Measurements from ENCODE around the gene LGALS12.

Gene LGALS12

DNA sequence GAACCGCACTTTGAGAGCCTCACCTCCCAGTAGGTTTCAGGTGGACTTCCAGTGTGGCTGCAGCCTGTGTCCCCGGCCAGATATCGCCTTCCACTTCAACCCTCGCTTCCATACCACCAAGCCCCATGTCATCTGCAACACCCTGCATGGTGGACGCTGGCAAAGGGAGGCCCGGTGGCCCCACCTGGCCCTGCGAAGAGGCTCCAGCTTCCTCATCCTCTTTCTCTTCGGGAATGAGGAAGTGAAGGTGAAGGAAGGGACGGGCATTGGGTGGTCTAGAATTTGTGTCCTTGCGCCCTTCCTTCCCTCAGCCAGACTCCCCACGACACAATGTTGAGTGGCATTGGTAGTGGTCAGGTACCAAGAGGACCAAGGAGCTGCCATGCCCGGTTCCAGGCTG is 2.9 kb downstream of the LGALS12 start:
- no peak overlapping the region for H3K4me3 ChIP-seq
- TF ChIP-seq CTCF (IDR thresholded peaks at IDR 0.05), result no peak
- no peaks in the 10 kb centered on the region for H3K27me3 ChIP-seq
- no peaks in the 10 kb centered on the region for H3K36me3 ChIP-seq
- no peaks in the 10 kb centered on the region for H3K9me3 ChIP-seq
- peaks cover 0 to 20% (median 13%) of the 10 kb centered on the region in 4 donors for H3K4me1 ChIP-seq
- intact Hi-C loops (cut with DNase I; ENCODE audit: low total_unique reads), result no loop called here
- no peak for DNase-seq
- no peak overlapping the region for H3K27ac ChIP-seq

DNA sequence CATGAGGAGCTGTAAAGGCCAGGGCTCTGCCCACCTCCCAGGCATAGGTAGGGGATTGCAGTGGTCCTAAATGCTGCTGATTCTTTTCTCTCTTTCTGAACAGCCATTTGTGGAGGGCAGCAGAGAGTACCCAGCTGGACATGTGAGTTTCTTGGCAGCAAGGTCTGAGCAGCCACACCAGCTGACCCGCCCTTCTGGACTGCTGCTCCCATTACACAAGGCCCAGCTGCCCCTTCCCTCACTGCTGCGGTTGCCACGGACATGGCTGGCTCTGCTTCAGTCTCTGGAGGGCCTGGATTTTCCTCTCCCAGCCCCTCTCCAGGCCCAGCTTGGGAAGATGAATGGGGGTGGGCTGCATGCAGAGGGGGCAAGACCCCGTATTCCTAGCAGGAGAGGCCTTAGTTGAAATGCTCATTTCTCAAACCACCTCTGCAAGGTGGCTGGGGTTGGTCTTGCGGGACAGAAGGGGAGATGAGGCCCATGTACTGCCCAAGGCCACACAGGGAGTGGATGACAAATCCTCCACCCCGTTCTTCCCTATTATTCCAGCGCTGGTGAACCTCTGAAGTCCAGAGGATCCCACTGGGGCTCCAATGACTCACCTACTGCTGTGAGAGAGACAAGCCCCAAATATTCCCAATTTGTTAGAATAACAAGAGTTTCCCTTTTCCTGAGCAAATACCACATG is 4.6 kb downstream of the LGALS12 start:
- no peaks in the 10 kb centered on the region for H3K36me3 ChIP-seq
- peak; percentile 8 for TF ChIP-seq CTCF (IDR thresholded peaks at IDR 0.05)
- no peak overlapping the region for H3K27ac ChIP-seq
- no peaks in the 10 kb centered on the region for H3K9me3 ChIP-seq
- no peak overlapping the region for H3K4me3 ChIP-seq
- H3K4me1 ChIP-seq, result peaks cover 0 to 13% (median 7%) of the 10 kb centered on the region in 4 donors
- no peaks in the 10 kb centered on the region for H3K27me3 ChIP-seq
- intact Hi-C loops (cut with DNase I; ENCODE audit: low total_unique reads), result no loop called here
- DNase-seq, result peak; percentile 76 to 83

- Histone ChIP-seq H3K4me3 (no peak overlapping the region), H3K27ac (no peak overlapping the region), H3K9me3 (no peaks in the 10 kb centered on the region), H3K4me1 (peaks cover 0 to 13% (median 7%) of the 10 kb centered on the region in 4 donors), H3K27me3 (no peaks in the 10 kb centered on the region), H3K36me3 (no peaks in the 10 kb centered on the region)
- intact Hi-C loops (cut with DNase I; ENCODE audit: low total_unique reads), result no loop called here
- no peak for TF ChIP-seq CTCF (IDR thresholded peaks at IDR 0.05)
- DNase-seq, result no peak
These were observed 5.3 kb downstream of the LGALS12 start for GRCh38 chr11:63511048-63511748.

DNA sequence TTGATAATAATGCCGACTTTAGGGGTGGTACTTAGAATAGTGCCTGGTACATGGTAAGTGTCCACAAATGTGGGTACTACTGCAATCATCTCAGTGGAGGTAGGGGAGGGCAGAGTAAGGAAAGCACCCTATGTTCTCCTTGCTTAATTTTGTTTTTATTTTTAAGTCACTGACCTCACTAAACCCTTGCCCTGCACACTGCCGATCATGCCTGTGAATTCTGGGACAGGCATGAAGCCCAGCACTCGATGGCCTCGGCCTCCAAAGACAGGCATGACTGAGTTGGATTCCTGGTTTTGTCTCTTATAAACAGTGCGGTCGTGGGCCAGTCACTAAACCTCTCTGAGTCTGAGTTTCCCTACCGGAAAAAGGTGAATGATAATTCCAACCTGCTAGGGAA is 6.9 kb downstream of the LGALS12 start:
- Histone ChIP-seq H3K4me1 (peaks cover 0 to 13% (median 7%) of the 10 kb centered on the region in 4 donors), H3K9me3 (no peaks in the 10 kb centered on the region), H3K4me3 (no peak overlapping the region), H3K36me3 (no peaks in the 10 kb centered on the region), H3K27ac (no peak overlapping the region), H3K27me3 (no peaks in the 10 kb centered on the region)
- TF ChIP-seq CTCF (IDR thresholded peaks at IDR 0.05), result no peak
- intact Hi-C loops (cut with DNase I; ENCODE audit: low total_unique reads), result no loop called here
- no peak for DNase-seq

DNA sequence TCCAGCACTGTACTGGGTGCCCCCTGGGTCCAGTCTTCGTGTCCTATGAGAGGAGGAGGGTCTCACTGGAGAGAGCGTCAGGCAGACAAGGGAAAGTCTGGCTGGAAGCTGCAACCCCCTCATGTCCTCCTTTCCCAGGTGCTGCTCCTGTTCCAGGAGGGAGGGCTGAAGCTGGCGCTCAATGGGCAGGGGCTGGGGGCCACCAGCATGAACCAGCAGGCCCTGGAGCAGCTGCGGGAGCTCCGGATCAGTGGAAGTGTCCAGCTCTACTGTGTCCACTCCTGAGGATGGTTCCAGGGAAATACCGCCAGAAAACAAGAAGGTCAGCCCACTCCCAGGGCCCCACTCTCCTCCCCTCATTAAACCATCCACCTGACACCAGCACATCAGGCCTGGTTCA is 10.2 kb downstream of the LGALS12 start:
- TF ChIP-seq CTCF (IDR thresholded peaks at IDR 0.05), result no peak
- Histone ChIP-seq H3K27me3 (no peaks in the 10 kb centered on the region), H3K36me3 (no peaks in the 10 kb centered on the region), H3K9me3 (no peaks in the 10 kb centered on the region), H3K27ac (no peak overlapping the region), H3K4me1 (peaks cover 0 to 2% (median under 1%) of the 10 kb centered on the region in 4 donors), H3K4me3 (no peak overlapping the region)
- no peak for DNase-seq
- intact Hi-C loops (cut with DNase I; ENCODE audit: low total_unique reads), result no loop called here
